HepG2 (cell line): ENCODE results near the gene CFAP119.

ENCODE experiments used
- CENPBD1 ChIP-seq: sonication (generic); formaldehyde crosslinking; IDR thresholded peaks from 2 replicates; pipeline ENCODE4 v1.8.0; 2022; ENCODE audit warnings: missing genetic modification reagents, low read depth, mild to moderate bottlenecking, borderline replicate concordance
- CTCF ChIP-seq: sonication (generic); formaldehyde crosslinking; IDR thresholded peaks from 2 replicates; pipeline ENCODE4 v1.5.0; 2020; ENCODE audit warnings: mild to moderate bottlenecking, missing genetic modification reagents, moderate library complexity
- DPF2 ChIP-seq: sonication (generic); formaldehyde crosslinking; IDR thresholded peaks from 2 replicates; pipeline ENCODE4 v1.4.0; 2020; ENCODE audit warnings: mild to moderate bottlenecking, low read depth, missing genetic modification reagents, borderline replicate concordance
- ETV6 ChIP-seq: sonication (generic); formaldehyde crosslinking; conservative IDR thresholded peaks from 2 replicates; pipeline ENCODE4 v1.4.0; 2020; ENCODE audit warnings: missing genetic modification reagents
- GATAD2A ChIP-seq: IDR thresholded peaks from 2 replicates; pipeline ENCODE4 v1.6.1; 2016
- HDAC2 ChIP-seq: sonication (generic); formaldehyde crosslinking; IDR thresholded peaks from 2 replicates; pipeline ENCODE4 v1.4.0; 2020; ENCODE audit warnings: missing genetic modification reagents
- HOXA9 ChIP-seq: sonication (generic); formaldehyde crosslinking; IDR thresholded peaks from 2 replicates; pipeline ENCODE4 v1.8.1; 2022; ENCODE audit warnings: missing genetic modification reagents, mild to moderate bottlenecking, moderate library complexity, borderline replicate concordance
- MAFG ChIP-seq: sonication (generic); formaldehyde crosslinking; IDR thresholded peaks from 2 replicates; pipeline ENCODE4 v1.5.1; 2020; ENCODE audit warnings: mild to moderate bottlenecking, missing genetic modification reagents
- USF2 ChIP-seq, 2 experiments: sonication (generic) in 1 of 2; formaldehyde crosslinking in 1 of 2; IDR thresholded peaks; 2 replicates each; pipeline versions ENCODE4 v1.5.1 to v1.6.1; 2011 to 2020; ENCODE audit warnings: borderline replicate concordance in 1 of 2, low read depth in 1 of 2, low read length in 1 of 2, mild to moderate bottlenecking in 1 of 2, missing genetic modification reagents in 1 of 2, moderate library complexity in 1 of 2
- ZBTB7A ChIP-seq: sonication (generic); formaldehyde crosslinking; IDR thresholded peaks from 2 replicates; pipeline ENCODE4 v1.8.0; 2022; ENCODE audit warnings: mild to moderate bottlenecking, missing genetic modification reagents
- ZFP62 ChIP-seq: sonication (generic); formaldehyde crosslinking; IDR thresholded peaks from 2 replicates; pipeline ENCODE4 v1.4.0; 2020; ENCODE audit warnings: missing genetic modification reagents
- ZKSCAN5 ChIP-seq: sonication (generic); formaldehyde crosslinking; IDR thresholded peaks from 2 replicates; pipeline ENCODE4 v1.5.1; 2020; ENCODE audit warnings: mild to moderate bottlenecking, missing genetic modification reagents
- ZNF784 ChIP-seq: sonication (generic); formaldehyde crosslinking; IDR thresholded peaks from 2 replicates; pipeline ENCODE4 v1.5.1; 2020; ENCODE audit warnings: missing genetic modification reagents, mild to moderate bottlenecking, borderline replicate concordance
- ZSCAN5A ChIP-seq: sonication (generic); formaldehyde crosslinking; IDR thresholded peaks from 2 replicates; pipeline ENCODE4 v1.8.0; 2022; ENCODE audit warnings: mild to moderate bottlenecking, missing genetic modification reagents, borderline replicate concordance

GRCh38 chr16:30775131-30775391 is 13.2 kb upstream of the CFAP119 start:
- TF ChIP-seq ZFP62 (CRISPR knock-in tag), result no peak; the same call in 1 of the 2 replicates
- TF ChIP-seq ZKSCAN5 (CRISPR knock-in tag), result no peak
- no peak for TF ChIP-seq GATAD2A
- TF ChIP-seq HOXA9 (CRISPR knock-in tag), result 0 out of 2 replicates have a peak, but pooled peaks have one; percentile 6
- TF ChIP-seq USF2 (IDR thresholded peaks at IDR 0.05; ENCODE audit: low read depth, low read length), result peak; percentile 2; the same call in 1 of the 2 replicates
- no peak for TF ChIP-seq USF2 (CRISPR knock-in tag; IDR thresholded peaks at IDR 0.05; ENCODE audit: borderline replicate concordance)
- TF ChIP-seq HDAC2, result no peak
- TF ChIP-seq DPF2, result no peak
- peak; percentile 77 for TF ChIP-seq ZBTB7A (CRISPR knock-in tag)
- no peak for TF ChIP-seq CTCF
- TF ChIP-seq ETV6, result no peak
- no peak for TF ChIP-seq ZSCAN5A (CRISPR knock-in tag)
- no peak for TF ChIP-seq MAFG (CRISPR knock-in tag)
- no peak for TF ChIP-seq ZNF784 (CRISPR knock-in tag)
- TF ChIP-seq CENPBD1, result no peak; the same call in 1 of the 2 replicates
